Activated gamma-delta T cell treated with Interleukin-2 at 50 U/mL for 16 hours (primary cell): ENCODE data around the gene SV2C.
A peak's percentile ranks its signal among the peaks of the same experiment; 100 is the strongest.

Experiments
- DNase-seq: peaks from one replicate; pipeline ENCODE4 v3.0.0-alpha.2; 2020

Gene SV2C

DNA sequence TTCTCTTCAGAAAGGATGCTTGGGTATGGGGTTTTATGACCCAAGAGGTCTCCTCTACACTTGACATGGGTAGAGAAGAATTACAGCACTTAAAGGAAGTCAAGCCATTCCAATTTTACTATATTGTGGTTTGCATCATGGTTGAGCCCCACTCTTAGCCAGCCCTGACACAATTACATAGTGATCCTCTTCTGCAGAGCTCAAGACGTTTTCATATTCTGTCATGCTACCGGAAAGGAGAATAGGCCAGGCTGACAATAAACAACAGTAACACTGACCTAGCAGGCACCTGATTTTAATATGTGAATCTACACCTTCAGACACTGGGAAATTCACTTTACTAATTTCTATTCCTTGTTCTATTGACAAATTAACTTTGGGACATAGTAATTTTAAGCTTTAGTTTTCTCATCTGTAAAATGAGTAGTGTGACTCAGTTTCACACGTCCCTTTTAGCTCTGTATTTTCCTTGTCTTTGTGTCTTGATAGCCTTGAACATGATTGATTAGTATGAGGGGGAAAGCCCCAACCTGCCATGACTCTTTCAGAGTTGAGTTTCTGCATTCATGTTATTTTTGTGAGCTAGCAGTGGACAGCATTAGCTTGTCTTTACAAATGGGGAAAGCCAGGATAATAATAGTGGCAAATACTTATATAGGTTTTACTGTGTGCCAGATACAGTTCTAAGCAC is 83.8 kb downstream of the SV2C start:
- DNase-seq: no peak

GRCh38 chr5:76169146-76169905 is 86.1 kb downstream of the SV2C start:
- no peak for DNase-seq

DNA sequence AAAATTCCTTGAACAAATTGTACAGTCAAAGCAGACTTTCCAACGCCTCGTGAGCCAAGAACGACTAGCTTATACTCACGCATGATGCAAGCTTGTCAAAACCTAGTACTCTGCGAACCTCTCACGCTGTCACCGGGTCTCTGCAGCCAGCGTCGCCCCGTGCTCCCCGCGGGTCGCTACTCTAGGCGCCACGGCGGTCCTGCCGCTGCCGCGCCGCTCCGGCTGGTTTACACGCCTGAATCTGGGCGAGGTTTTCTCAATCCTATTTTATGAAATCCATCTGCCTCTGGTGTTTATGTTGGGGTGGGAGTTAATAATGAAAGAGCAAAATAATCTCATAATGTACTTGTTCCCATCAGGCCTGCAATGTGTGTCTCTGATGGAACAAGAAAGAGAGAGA is 90.9 kb downstream of the SV2C start:
- no peak for DNase-seq

- peak; percentile 47 for DNase-seq
Observed at GRCh38 chr5:76175051-76175666, 92.0 kb downstream of the SV2C start.

DNA sequence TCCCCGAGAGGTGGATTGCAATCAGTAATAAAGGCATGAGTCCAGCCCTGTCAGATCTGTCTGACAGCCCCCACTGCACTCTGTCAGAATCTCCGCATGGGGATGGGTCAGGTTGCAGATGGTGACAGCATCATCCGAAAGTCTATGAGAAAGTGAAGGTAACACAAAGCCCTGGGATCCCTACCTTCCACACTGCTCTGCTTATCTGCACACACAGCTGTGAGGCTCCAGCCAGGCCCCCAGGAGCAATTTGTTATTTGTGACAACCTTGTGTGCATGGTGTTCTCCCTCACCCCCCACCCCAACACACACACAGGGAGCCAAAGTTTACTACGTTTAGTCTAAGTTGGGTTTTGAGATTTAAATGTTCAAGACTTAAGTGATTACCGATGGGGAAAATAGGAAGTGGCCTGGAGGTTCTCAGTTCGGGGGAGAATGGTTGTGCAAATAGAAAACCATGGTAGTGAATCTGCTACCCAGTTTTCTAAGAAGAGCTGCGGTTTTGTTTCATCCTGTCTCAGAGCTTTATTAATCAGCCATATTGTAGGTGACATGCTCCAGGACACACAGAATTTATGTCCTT is 92.7 kb downstream of the SV2C start:
- no peak for DNase-seq

DNA sequence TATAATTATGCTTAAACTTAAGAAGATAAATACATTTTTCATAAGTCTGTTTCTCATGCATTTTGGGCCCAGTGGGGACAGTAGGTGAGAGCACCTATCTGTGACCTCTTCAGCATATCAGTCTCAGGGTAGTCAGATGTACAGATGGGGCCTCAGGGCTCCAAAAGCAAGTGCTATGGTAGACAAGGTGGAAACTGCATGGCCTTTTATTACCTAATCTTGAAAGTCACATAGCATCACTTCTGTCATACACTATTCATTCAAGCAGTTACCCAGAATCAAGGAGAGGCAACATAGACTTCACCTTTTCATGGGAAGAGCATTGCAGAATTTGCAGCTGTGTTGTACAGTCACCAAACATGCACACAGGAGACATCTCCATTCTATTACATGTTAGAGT is 94.8 kb downstream of the SV2C start:
- no peak for DNase-seq

DNA sequence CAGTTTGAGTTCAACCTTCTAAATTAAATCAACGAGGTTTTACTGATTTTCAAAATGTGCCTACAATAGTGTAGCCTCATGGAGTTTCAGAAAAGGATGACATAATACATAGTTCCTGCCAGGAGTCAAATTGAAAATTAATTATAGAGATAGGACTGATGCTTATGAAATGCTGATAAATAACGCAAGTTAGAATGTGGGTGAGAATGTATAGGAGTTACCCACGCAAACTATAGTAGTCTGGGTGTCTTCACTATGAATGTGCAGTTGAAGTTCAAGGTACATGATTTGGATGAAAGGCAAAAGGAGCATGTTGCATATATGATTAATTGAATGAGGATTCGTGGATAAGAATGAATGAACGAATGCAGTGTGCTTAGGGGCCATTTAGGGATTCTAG is 95.7 kb downstream of the SV2C start:
- no peak for DNase-seq

GRCh38 chr5:76180814-76181805 is 97.9 kb downstream of the SV2C start:
- no peak for DNase-seq

- DNase-seq: no peak
Observed at GRCh38 chr5:76187386-76187785, 104.2 kb downstream of the SV2C start.

- DNase-seq: no peak
Observed at GRCh38 chr5:76190356-76190755, 107.2 kb downstream of the SV2C start.

GRCh38 chr5:76192837-76193236 is 109.7 kb downstream of the SV2C start:
- DNase-seq: no peak

GRCh38 chr5:76193635-76194034 is 110.5 kb downstream of the SV2C start:
- no peak for DNase-seq

- DNase-seq: no peak
Observed at GRCh38 chr5:76194340-76194739, 111.2 kb downstream of the SV2C start.

- no peak for DNase-seq
Observed at GRCh38 chr5:76196457-76196856, 113.3 kb downstream of the SV2C start.

- DNase-seq: no peak
Observed at GRCh38 chr5:76196886-76197489, 113.8 kb downstream of the SV2C start.

DNA sequence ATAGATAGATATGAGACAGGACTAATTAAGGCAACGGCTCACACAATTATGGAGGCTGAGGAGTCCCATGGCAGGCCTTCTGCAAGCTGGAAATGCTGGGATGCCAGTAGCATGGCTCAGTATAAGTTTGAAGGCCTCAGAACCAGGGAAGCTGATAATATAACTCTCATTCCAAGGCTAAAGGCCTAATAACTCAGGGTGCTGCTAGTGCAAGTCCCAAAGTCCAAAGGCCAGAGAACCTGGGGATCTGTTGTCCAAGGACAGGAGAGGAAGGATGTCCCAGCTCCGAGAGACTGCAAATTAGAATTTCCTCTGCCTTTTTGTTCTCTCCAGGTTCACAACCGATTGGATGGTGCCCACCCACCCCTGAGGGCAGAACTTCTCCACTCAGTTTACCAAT is 114.5 kb downstream of the SV2C start:
- no peak for DNase-seq

DNA sequence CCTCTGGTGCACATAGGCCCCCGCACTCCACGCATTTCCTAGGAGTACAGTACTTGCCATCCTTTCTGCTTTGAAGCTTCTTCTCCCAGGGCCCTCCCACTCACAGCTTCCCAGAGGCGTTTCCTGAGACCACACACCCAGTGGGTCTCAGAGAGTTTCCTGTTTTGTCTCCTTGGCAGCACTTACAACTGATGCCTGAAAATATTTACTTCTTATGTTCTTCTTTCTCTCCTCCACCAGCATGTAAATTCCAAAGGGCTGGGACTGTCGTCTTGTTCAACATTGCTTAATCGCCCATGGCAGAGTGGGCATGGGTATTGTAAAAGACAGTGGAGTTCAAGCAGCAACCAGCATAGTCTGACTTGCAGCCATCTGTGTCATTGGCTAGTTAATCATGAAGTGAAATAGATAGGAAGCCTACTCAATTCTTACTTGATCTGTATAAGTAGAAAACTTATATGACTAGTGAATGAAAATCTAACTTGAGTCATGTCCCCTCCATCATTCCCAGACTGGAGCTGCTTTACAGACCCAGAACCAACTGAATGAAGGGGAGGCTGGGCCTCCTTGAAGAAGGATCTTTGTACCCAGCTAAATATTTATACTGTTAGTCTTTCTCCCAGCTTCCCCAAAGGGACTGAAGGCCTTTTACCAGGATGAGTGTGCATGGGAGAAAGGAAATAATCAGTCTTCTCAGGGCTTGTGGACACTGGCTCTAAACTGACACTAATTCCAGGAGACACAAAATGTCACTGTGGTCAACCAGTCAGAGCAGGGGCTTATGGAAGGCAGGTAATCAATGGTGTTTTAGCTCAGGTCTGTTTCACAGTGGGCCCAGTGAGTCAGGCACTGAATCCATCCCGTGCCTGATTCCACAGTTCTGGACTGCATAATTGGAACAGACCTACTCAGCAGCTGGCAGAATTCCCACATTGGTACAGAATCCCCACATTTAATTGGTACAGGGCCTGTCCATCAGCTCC is 116.4 kb downstream of the SV2C start:
- no peak for DNase-seq

- DNase-seq: no peak
Observed at GRCh38 chr5:76202182-76202581, 119.0 kb downstream of the SV2C start.

GRCh38 chr5:76204191-76204590 is 121.0 kb downstream of the SV2C start:
- DNase-seq: no peak

DNA sequence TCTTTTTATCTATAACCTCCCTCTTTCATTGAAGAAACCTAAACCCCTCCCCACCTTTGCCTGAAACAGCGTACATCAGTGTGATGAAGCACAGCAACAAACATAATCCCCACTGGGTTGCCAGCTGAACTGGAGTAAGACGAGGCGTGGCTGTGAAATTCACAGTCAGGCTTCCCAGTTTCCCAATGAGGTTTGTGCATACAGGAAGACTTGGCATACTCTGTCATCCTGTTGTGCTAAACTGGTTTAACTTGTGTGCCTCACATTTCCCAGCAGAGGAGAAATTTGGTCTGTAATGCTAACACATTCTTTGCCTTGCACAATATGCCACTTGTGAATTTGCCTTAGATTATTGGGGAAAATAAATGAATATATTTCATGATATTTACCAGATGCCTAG is 121.5 kb downstream of the SV2C start:
- DNase-seq: no peak

- DNase-seq: no peak
Observed at GRCh38 chr5:76207120-76207519, 123.9 kb downstream of the SV2C start.
